Astrocyte (in vitro differentiated cells and primary cell): ENCODE data around the gene PILRA. TPM values are rescaled to one million over a fixed set of nuclear protein-coding genes. Genes with fewer than 3 reads are reported as not detected.

ENCODE experiments used
- DNase-seq: peaks from one replicate; pipeline ENCODE4 v3.0.0-alpha.2; 2010; ENCODE audit warnings: low read depth
- FAIRE-seq: peaks from 2 replicates; lab custom pipeline; 2011; peaks lifted over from hg19 to GRCh38; lab: Jason Lieb, UNC
- H2AFZ ChIP-seq: 2 replicates; pipeline ENCODE4 v1.6.0; 2012; ENCODE audit warnings: low read depth, low read length, inconsistent platforms
- H3K27ac ChIP-seq: 2 replicates; pipeline ENCODE4 v1.5.1; 2011; ENCODE audit warnings: low read depth, low read length, inconsistent platforms
- H3K27me3 ChIP-seq: 2 replicates; pipeline ENCODE4 v1.6.0; 2011; ENCODE audit warnings: low read length, inconsistent platforms; ENCODE audit not compliant: insufficient read depth
- H3K36me3 ChIP-seq: 2 replicates; pipeline ENCODE4 v1.5.1; 2011; ENCODE audit warnings: low read length, inconsistent platforms; ENCODE audit not compliant: insufficient read depth
- H3K4me1 ChIP-seq: 2 replicates; pipeline ENCODE4 v1.5.1; 2011; ENCODE audit warnings: low read length, inconsistent platforms; ENCODE audit not compliant: insufficient read depth
- H3K4me2 ChIP-seq: 2 replicates; pipeline ENCODE4 v1.6.0; 2012; ENCODE audit warnings: low read length, inconsistent platforms
- H3K4me3 ChIP-seq: 2 replicates; pipeline ENCODE4 v1.5.1; 2011; ENCODE audit warnings: low read depth, mild to moderate bottlenecking, low read length, inconsistent platforms; ENCODE audit not compliant: insufficient read depth
- H3K79me2 ChIP-seq: 2 replicates; pipeline ENCODE4 v1.6.0; 2012; ENCODE audit warnings: mild to moderate bottlenecking, low read length, inconsistent platforms; ENCODE audit not compliant: insufficient read depth
- H3K9ac ChIP-seq: 2 replicates; pipeline ENCODE4 v1.6.0; 2012; ENCODE audit warnings: mild to moderate bottlenecking, low read length, inconsistent platforms
- H3K9me3 ChIP-seq: 2 replicates; pipeline ENCODE4 v1.5.1; 2012; ENCODE audit warnings: low read depth, mild to moderate bottlenecking, low read length, inconsistent platforms; ENCODE audit not compliant: insufficient read depth
- H4K20me1 ChIP-seq: 2 replicates; pipeline ENCODE4 v1.6.0; 2012; ENCODE audit warnings: low read length, inconsistent platforms; ENCODE audit not compliant: insufficient read depth
- H3K27ac Mint-ChIP-seq: one replicate; pipeline ENCODE4 v1.8.0; 2021; ENCODE audit warnings: mild to moderate bottlenecking, mixed read lengths; ENCODE audit not compliant: unreplicated experiment
- H3K27me3 Mint-ChIP-seq: one replicate; pipeline ENCODE4 v1.8.0; 2021; ENCODE audit warnings: low read depth, mixed read lengths; ENCODE audit not compliant: unreplicated experiment
- H3K36me3 Mint-ChIP-seq: one replicate; pipeline ENCODE4 v1.8.0; 2021; ENCODE audit warnings: low read depth, mixed read lengths; ENCODE audit not compliant: unreplicated experiment
- H3K4me1 Mint-ChIP-seq: one replicate; pipeline ENCODE4 v1.8.0; 2021; ENCODE audit warnings: low read depth, mixed read lengths; ENCODE audit not compliant: unreplicated experiment
- H3K4me3 Mint-ChIP-seq: one replicate; pipeline ENCODE4 v1.8.0; 2021; ENCODE audit warnings: mild to moderate bottlenecking, moderate library complexity, mixed read lengths; ENCODE audit not compliant: unreplicated experiment
- H3K9me3 Mint-ChIP-seq: one replicate; pipeline ENCODE4 v1.8.0; 2021; ENCODE audit warnings: mild to moderate bottlenecking, mixed read lengths; ENCODE audit not compliant: unreplicated experiment
- CTCF ChIP-seq: IDR thresholded peaks from 2 replicates; pipeline ENCODE4 v1.5.1; 2011; ENCODE audit warnings: low read depth, mild to moderate bottlenecking, inconsistent platforms, low read length, moderate library complexity; ENCODE audit not compliant: insufficient read depth
- EZH2 ChIP-seq: IDR thresholded peaks from 2 replicates; pipeline ENCODE4 v1.6.1; 2012; ENCODE audit warnings: mild to moderate bottlenecking, low read length, inconsistent platforms; ENCODE audit not compliant: insufficient read depth
- total RNA-seq: library from RNA; stranded (reverse); gene quantifications from 2 replicates; pipeline ENCODE4 v1.2.1, GENCODE V29; 2021

PILRA gene
- total RNA-seq, 1 donor from 2014 or later: 2.3 TPM

- no peak for TF ChIP-seq EZH2
- no peak overlapping the region for H3K27ac Mint-ChIP-seq
- H3K36me3 ChIP-seq: no peaks in the 10 kb centered on the region
- H3K27me3 Mint-ChIP-seq: no peaks in the 10 kb centered on the region
- H2AFZ ChIP-seq: no peak overlapping the region
- H3K27me3 ChIP-seq: no peaks in the 10 kb centered on the region
- no peak overlapping the region for H3K9ac ChIP-seq
- no peak overlapping the region for H3K4me3 ChIP-seq
- no peaks in the 10 kb centered on the region for H3K9me3 ChIP-seq
- H3K4me3 Mint-ChIP-seq: no peak overlapping the region
- H3K79me2 ChIP-seq: no peaks in the 10 kb centered on the region
- H3K36me3 Mint-ChIP-seq: no peaks in the 10 kb centered on the region
- peaks cover 17% of the 10 kb centered on the region for H3K4me1 ChIP-seq
- peaks cover 10% of the 10 kb centered on the region for H3K4me1 Mint-ChIP-seq
- no peaks in the 10 kb centered on the region for H3K9me3 Mint-ChIP-seq
- FAIRE-seq (no peak), DNase-seq (no peak)
- H3K4me2 ChIP-seq: no peak overlapping the region
- H4K20me1 ChIP-seq: no peaks in the 10 kb centered on the region
- no peak overlapping the region for H3K27ac ChIP-seq
Observed at GRCh38 chr7:100441641-100442535, 68.6 kb downstream of the PILRA start.

- peaks cover 17% of the 10 kb centered on the region for H3K4me1 ChIP-seq
- no peak overlapping the region for H3K9ac ChIP-seq
- no peaks in the 10 kb centered on the region for H3K79me2 ChIP-seq
- no peaks in the 10 kb centered on the region for H3K27me3 ChIP-seq
- H4K20me1 ChIP-seq: no peaks in the 10 kb centered on the region
- Mint-ChIP-seq H3K36me3 (no peaks in the 10 kb centered on the region), H3K4me1 (peaks cover 10% of the 10 kb centered on the region), H3K4me3 (no peak overlapping the region), H3K9me3 (no peaks in the 10 kb centered on the region), H3K27me3 (no peaks in the 10 kb centered on the region), H3K27ac (peak overlapping the region; percentile 34)
- DNase-seq (no peak), FAIRE-seq (no peak)
- no peak overlapping the region for H3K4me3 ChIP-seq
- H3K9me3 ChIP-seq: no peaks in the 10 kb centered on the region
- no peak overlapping the region for H2AFZ ChIP-seq
- no peak overlapping the region for H3K4me2 ChIP-seq
- TF ChIP-seq CTCF (no peak), EZH2 (no peak)
- no peaks in the 10 kb centered on the region for H3K36me3 ChIP-seq
- no peak overlapping the region for H3K27ac ChIP-seq
Observed at GRCh38 chr7:100443096-100443840, 70.0 kb downstream of the PILRA start.

GRCh38 chr7:100444311-100445278, 71.3 kb downstream of the PILRA start:
- Histone ChIP-seq H3K79me2 (no peaks in the 10 kb centered on the region), H3K9ac (no peak overlapping the region), H2AFZ (peak overlapping the region; percentile 62), H3K4me1 (peaks cover 17% of the 10 kb centered on the region), H3K4me3 (no peak overlapping the region), H3K27ac (no peak overlapping the region), H3K4me2 (peak overlapping the region; percentile 16), H4K20me1 (no peaks in the 10 kb centered on the region), H3K9me3 (no peaks in the 10 kb centered on the region), H3K27me3 (no peaks in the 10 kb centered on the region), H3K36me3 (no peaks in the 10 kb centered on the region)
- TF ChIP-seq EZH2: no peak
- TF ChIP-seq CTCF: no peak
- H3K4me3 Mint-ChIP-seq: no peak overlapping the region
- H3K27me3 Mint-ChIP-seq: no peaks in the 10 kb centered on the region
- H3K27ac Mint-ChIP-seq: no peak overlapping the region
- no peak for DNase-seq
- no peaks in the 10 kb centered on the region for H3K36me3 Mint-ChIP-seq
- H3K4me1 Mint-ChIP-seq: peaks cover 10% of the 10 kb centered on the region
- no peak for FAIRE-seq
- no peaks in the 10 kb centered on the region for H3K9me3 Mint-ChIP-seq
